Esophagus muscularis mucosa (tissue), 3 donors: ENCODE data around the gene ANTXRL.

Source experiments
- POLR2A ChIP-seq: fragments of 450-650 bp; IDR thresholded peaks from one replicate; pipeline ENCODE4 v1.6.1; 2017; ENCODE audit warnings: antibody characterized with exemption, moderate library complexity, mild to moderate bottlenecking, low read depth
- TF ChIP-seq, protein P1 (sequence below), 3 experiments: fragments of 200-600 bp in 2 of 3; fragments of 450-650 bp in 1 of 3; sonication (generic) in 2 of 3; IDR thresholded peaks; one replicate each; pipeline ENCODE4 v1.5.1; 2017 to 2019; ENCODE audit warnings: antibody characterized with exemption in 3 of 3, mild to moderate bottlenecking in 2 of 3, moderate library complexity in 1 of 3

- TF ChIP-seq, protein P1, sequence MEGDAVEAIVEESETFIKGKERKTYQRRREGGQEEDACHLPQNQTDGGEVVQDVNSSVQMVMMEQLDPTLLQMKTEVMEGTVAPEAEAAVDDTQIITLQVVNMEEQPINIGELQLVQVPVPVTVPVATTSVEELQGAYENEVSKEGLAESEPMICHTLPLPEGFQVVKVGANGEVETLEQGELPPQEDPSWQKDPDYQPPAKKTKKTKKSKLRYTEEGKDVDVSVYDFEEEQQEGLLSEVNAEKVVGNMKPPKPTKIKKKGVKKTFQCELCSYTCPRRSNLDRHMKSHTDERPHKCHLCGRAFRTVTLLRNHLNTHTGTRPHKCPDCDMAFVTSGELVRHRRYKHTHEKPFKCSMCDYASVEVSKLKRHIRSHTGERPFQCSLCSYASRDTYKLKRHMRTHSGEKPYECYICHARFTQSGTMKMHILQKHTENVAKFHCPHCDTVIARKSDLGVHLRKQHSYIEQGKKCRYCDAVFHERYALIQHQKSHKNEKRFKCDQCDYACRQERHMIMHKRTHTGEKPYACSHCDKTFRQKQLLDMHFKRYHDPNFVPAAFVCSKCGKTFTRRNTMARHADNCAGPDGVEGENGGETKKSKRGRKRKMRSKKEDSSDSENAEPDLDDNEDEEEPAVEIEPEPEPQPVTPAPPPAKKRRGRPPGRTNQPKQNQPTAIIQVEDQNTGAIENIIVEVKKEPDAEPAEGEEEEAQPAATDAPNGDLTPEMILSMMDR (IDR thresholded peaks at IDR 0.05), result no peak
- TF ChIP-seq POLR2A, result no peak
Observed at GRCh38 chr10:46310851-46311250, 24.1 kb downstream of the ANTXRL start.
